IMR-90 (cell line): ENCODE measurements around the gene LOXL3. TPM values are rescaled to one million over a fixed set of nuclear protein-coding genes. Genes with fewer than 3 reads are reported as not detected.

ENCODE experiments used
- ATAC-seq: fragments of 200-7000 bp; cut with Tn5 transposase; 2 replicates; pipeline ENCODE4 v1.9.1; 2020; ENCODE audit warnings: low read depth, mild to moderate bottlenecking, moderate library complexity
- BruUV-seq: library from RNA; stranded (reverse); fragments of 400-500 nt; replicated peaks from 2 replicates; lab custom pipeline; 2021; lab: Mats Ljungman, UMichigan
- CTCF ChIA-PET: fragments of 300-600 bp; formaldehyde crosslinking; extraction: SDS; loops from one replicate; lab custom pipeline; 2021; ENCODE audit warnings: antibody characterized with exemption; lab: Yijun Ruan, JAX
- POLR2A ChIA-PET: fragments of 300-600 bp; sonication (Branson Sonifier 250); formaldehyde crosslinking; loops from one replicate; lab custom pipeline; 2022; ENCODE audit warnings: antibody characterized with exemption; ENCODE audit not compliant: unreplicated experiment; lab: Charles Lee
- DNase-seq: peaks from one replicate; pipeline ENCODE4 v3.0.0; 2013
- H2AFZ ChIP-seq: replicated peaks from 2 replicates; pipeline ENCODE3; 2013; ENCODE audit warnings: low read length, mild to moderate bottlenecking; ENCODE audit not compliant: poor library complexity
- H2AK5ac ChIP-seq: 2 replicates; pipeline ENCODE4 v1.6.1; 2013; ENCODE audit warnings: low read depth, low read length, inconsistent platforms
- H2AK9ac ChIP-seq: replicated peaks from 2 replicates; pipeline ENCODE3; 2013; ENCODE audit warnings: mild to moderate bottlenecking, low read depth, low read length, moderate library complexity; ENCODE audit not compliant: poor library complexity
- H2BK120ac ChIP-seq: 2 replicates; pipeline ENCODE4 v1.6.1; 2013; ENCODE audit warnings: low read depth, low read length, inconsistent platforms
- H2BK15ac ChIP-seq: 3 replicates; pipeline ENCODE4 v1.6.1; 2013; ENCODE audit warnings: low read depth, low read length, inconsistent platforms
- H2BK20ac ChIP-seq: 2 replicates; pipeline ENCODE4 v1.6.1; 2013; ENCODE audit warnings: low read depth, mild to moderate bottlenecking, inconsistent platforms, low read length, moderate library complexity
- H2BK5ac ChIP-seq: 2 replicates; pipeline ENCODE4 v1.6.1; 2013; ENCODE audit warnings: mild to moderate bottlenecking, low read depth, low read length, inconsistent platforms; ENCODE audit not compliant: poor library complexity, severe bottlenecking
- H3K14ac ChIP-seq: replicated peaks from 2 replicates; pipeline ENCODE4 v1.6.1; 2013; ENCODE audit warnings: low read depth, low read length, inconsistent platforms
- H3K18ac ChIP-seq: 2 replicates; pipeline ENCODE4 v1.6.1; 2013; ENCODE audit warnings: low read depth, low read length, control low read depth
- H3K23ac ChIP-seq: 2 replicates; pipeline ENCODE4 v1.6.1; 2013; ENCODE audit warnings: low read depth, low read length, inconsistent platforms
- H3K27ac ChIP-seq: 2 replicates; pipeline ENCODE4 v1.5.1; 2013; ENCODE audit warnings: mild to moderate bottlenecking, control low read depth, low read length; ENCODE audit not compliant: insufficient read depth
- H3K27me3 ChIP-seq: 2 replicates; pipeline ENCODE4 v1.6.1; 2013; ENCODE audit warnings: low read length; ENCODE audit not compliant: control insufficient read depth, insufficient read depth
- H3K36me3 ChIP-seq: 2 replicates; pipeline ENCODE4 v1.6.1; 2013; ENCODE audit warnings: low read length, mixed read lengths; ENCODE audit not compliant: control insufficient read depth, insufficient read depth
- H3K4ac ChIP-seq: 2 replicates; pipeline ENCODE4 v1.6.1; 2013; ENCODE audit warnings: low read depth, low read length, inconsistent platforms
- H3K4me1 ChIP-seq: 2 replicates; pipeline ENCODE4 v1.6.1; 2013; ENCODE audit warnings: low read length, mixed read lengths; ENCODE audit not compliant: control insufficient read depth, insufficient read depth
- H3K4me2 ChIP-seq: 2 replicates; pipeline ENCODE4 v1.6.1; 2013; ENCODE audit warnings: low read depth, mild to moderate bottlenecking, control low read depth, low read length, moderate library complexity
- H3K4me3 ChIP-seq: 2 replicates; pipeline ENCODE4 v1.5.1; 2013; ENCODE audit warnings: low read depth, mild to moderate bottlenecking, control low read depth, low read length, moderate library complexity; ENCODE audit not compliant: insufficient read depth
- H3K56ac ChIP-seq: 2 replicates; pipeline ENCODE4 v1.6.1; 2013; ENCODE audit warnings: low read length, inconsistent platforms; ENCODE audit not compliant: insufficient read depth; ENCODE audit errors: extremely low read depth
- H3K79me1 ChIP-seq, 2 experiments: 2 replicates each; pipeline ENCODE4 v1.6.1; 2013; ENCODE audit warnings: low read length in 2 of 2, inconsistent platforms in 1 of 2, low read depth in 1 of 2
- H3K9ac ChIP-seq: 2 replicates; pipeline ENCODE4 v1.6.1; 2013; ENCODE audit warnings: low read depth, low read length, control low read depth
- H3K9me1 ChIP-seq: 2 replicates; pipeline ENCODE4 v1.6.1; 2013; ENCODE audit warnings: low read length, inconsistent platforms; ENCODE audit not compliant: insufficient read depth
- H3K9me3 ChIP-seq: 2 replicates; pipeline ENCODE4 v1.6.1; 2013; ENCODE audit warnings: low read length; ENCODE audit not compliant: control insufficient read depth, insufficient read depth
- H4K20me1 ChIP-seq: 2 replicates; pipeline ENCODE4 v1.6.1; 2013; ENCODE audit warnings: low read length, inconsistent platforms; ENCODE audit not compliant: insufficient read depth
- H4K5ac ChIP-seq: 2 replicates; pipeline ENCODE4 v1.6.1; 2013; ENCODE audit warnings: mild to moderate bottlenecking, low read depth, low read length, control low read depth
- H4K8ac ChIP-seq, 2 experiments: 2 replicates each; pipeline ENCODE4 v1.6.1; 2013; ENCODE audit warnings: low read depth in 2 of 2, low read length in 2 of 2, control low read depth in 1 of 2, inconsistent platforms in 1 of 2
- H4K91ac ChIP-seq: 2 replicates; pipeline ENCODE4 v1.6.1; 2013; ENCODE audit warnings: low read depth, low read length, inconsistent platforms; ENCODE audit not compliant: insufficient read depth
- BHLHE40 ChIP-seq: fragments of 150-350 bp; IDR thresholded peaks from 2 replicates; pipeline ENCODE4 v1.6.1; 2016; ENCODE audit warnings: mild to moderate bottlenecking, low read depth, low read length
- CEBPB ChIP-seq: IDR thresholded peaks from 2 replicates; pipeline ENCODE4 v1.6.1; 2012; ENCODE audit warnings: low read depth, low read length, improper control_type of control experiment
- CHD1 ChIP-seq: IDR thresholded peaks from 2 replicates; pipeline ENCODE4 v1.6.1; 2012; ENCODE audit warnings: low read depth, low read length, improper control_type of control experiment
- CTCF ChIP-seq: conservative IDR thresholded peaks from 2 replicates; pipeline ENCODE4 v1.5.1; 2012; ENCODE audit warnings: mild to moderate bottlenecking, low read depth, low read length, improper control_type of control experiment
- FOS ChIP-seq: fragments of 150-350 bp; IDR thresholded peaks from 2 replicates; pipeline ENCODE4 v1.6.1; 2016; ENCODE audit warnings: low read depth, low read length
- MAFK ChIP-seq: IDR thresholded peaks from 2 replicates; pipeline ENCODE4 v1.6.1; 2012; ENCODE audit warnings: low read depth, low read length, improper control_type of control experiment
- MAZ ChIP-seq: IDR thresholded peaks from 2 replicates; pipeline ENCODE4 v1.6.1; 2012; ENCODE audit warnings: low read depth, mild to moderate bottlenecking, low read length, improper control_type of control experiment, moderate library complexity, borderline replicate concordance
- MXI1 ChIP-seq: IDR thresholded peaks from 2 replicates; pipeline ENCODE4 v1.6.1; 2012; ENCODE audit warnings: low read depth, mild to moderate bottlenecking, low read length, moderate library complexity, borderline replicate concordance
- NFE2L2 ChIP-seq: fragments of 150-350 bp; IDR thresholded peaks from 2 replicates; pipeline ENCODE4 v1.6.1; 2016; ENCODE audit warnings: low read depth, mild to moderate bottlenecking, low read length
- POLR2A ChIP-seq: IDR thresholded peaks from 2 replicates; pipeline ENCODE4 v1.6.1; 2012; ENCODE audit warnings: mild to moderate bottlenecking, low read depth, low read length
- RAD21 ChIP-seq: IDR thresholded peaks from 2 replicates; pipeline ENCODE4 v1.6.1; 2012; ENCODE audit warnings: low read length, improper control_type of control experiment
- RCOR1 ChIP-seq: IDR thresholded peaks from 2 replicates; pipeline ENCODE4 v1.6.1; 2012; ENCODE audit warnings: mild to moderate bottlenecking, low read length, improper control_type of control experiment; ENCODE audit not compliant: insufficient replicate concordance
- RFX5 ChIP-seq: IDR thresholded peaks from 2 replicates; pipeline ENCODE4 v1.8.0; 2012; ENCODE audit warnings: low read depth, mild to moderate bottlenecking, low read length, moderate library complexity
- SMC3 ChIP-seq: fragments of 150-350 bp; IDR thresholded peaks from 2 replicates; pipeline ENCODE4 v1.6.1; 2016; ENCODE audit warnings: low read depth, mild to moderate bottlenecking, antibody characterized with exemption, low read length, moderate library complexity
- USF2 ChIP-seq: fragments of 150-350 bp; IDR thresholded peaks from 2 replicates; pipeline ENCODE4 v1.6.1; 2017; ENCODE audit warnings: mild to moderate bottlenecking, antibody characterized with exemption, low read length, low read depth
- WGBS, 2 experiments: methylation state at CpG; one replicate each; pipeline versions ENCODE4 v1.1.5 to v1.1.7; 2013; ENCODE audit warnings: missing lambda C conversion rate in 2 of 2; ENCODE audit not compliant: insufficient read length in 1 of 2; ENCODE audit errors: extremely low coverage in 2 of 2; 5-methylcytosine and 5-hydroxymethylcytosine counted together
- dilution Hi-C: fragments of 300-500 bp; cut with HindIII; formaldehyde crosslinking; loops from one replicate; pipeline ENCODE4 v1.14.3; 2018; ENCODE audit warnings: low sequenced_read_pairs; ENCODE audit not compliant: unreplicated experiment
- in situ Hi-C: fragments of 300-500 bp; cut with MboI; formaldehyde crosslinking; loops from 3 replicates; pipeline ENCODE4 v1.14.3; 2019; ENCODE audit warnings: low sequenced_read_pairs, inconsistent platforms, mixed read lengths
- intact Hi-C: fragments of 100-400 bp; cut with micrococcal nuclease; formaldehyde crosslinking; loops from 2 replicates; pipeline ENCODE4 v1.10.0; 2022
- polyA plus RNA-seq, 3 experiments: library from polyadenylated mRNA; depleted of rRNA; stranded (reverse); fragments of >200 nt; gene quantifications; 2 replicates each; pipeline ENCODE4 v1.2.3, GENCODE V29; 2012; ENCODE audit warnings: low replicate concordance in 1 of 3
- total RNA-seq: library from RNA; depleted of rRNA; stranded (reverse); fragments of >200 nt; gene quantifications from 2 replicates; pipeline ENCODE4 v1.2.3, GENCODE V29; 2012
- TF ChIP-seq, protein P1 (sequence below): fragments of 150-350 bp; IDR thresholded peaks from 2 replicates; pipeline ENCODE4 v1.6.1; 2016; ENCODE audit warnings: low read depth, mild to moderate bottlenecking, low read length, moderate library complexity, borderline replicate concordance

LOXL3 gene
- total and polyA plus RNA-seq, 2 of the 4 experiments (the other 2 are of a cell fraction), result 17.9 to 23.4 TPM

- no peak overlapping the region for H4K5ac ChIP-seq
- ChIA-PET CTCF (no interaction called here), POLR2A (no interaction called here)
- no TSS peak for BruUV-seq
- no peak overlapping the region for H2AK9ac ChIP-seq
- TF ChIP-seq MAZ, result no peak
- no peak for TF ChIP-seq CHD1
- TF ChIP-seq FOS, result no peak
- no peak for TF ChIP-seq MXI1
- no peak for TF ChIP-seq NFE2L2
- TF ChIP-seq MAFK, result no peak
- no peak for TF ChIP-seq CTCF
- no peak for TF ChIP-seq BHLHE40
- no peak for TF ChIP-seq RCOR1
- no peak for TF ChIP-seq USF2
- TF ChIP-seq RAD21, result no peak
- no peak for TF ChIP-seq SMC3
- TF ChIP-seq CEBPB, result no peak
- TF ChIP-seq POLR2A, result no peak
- TF ChIP-seq RFX5, result no peak
- TF ChIP-seq, protein P1, sequence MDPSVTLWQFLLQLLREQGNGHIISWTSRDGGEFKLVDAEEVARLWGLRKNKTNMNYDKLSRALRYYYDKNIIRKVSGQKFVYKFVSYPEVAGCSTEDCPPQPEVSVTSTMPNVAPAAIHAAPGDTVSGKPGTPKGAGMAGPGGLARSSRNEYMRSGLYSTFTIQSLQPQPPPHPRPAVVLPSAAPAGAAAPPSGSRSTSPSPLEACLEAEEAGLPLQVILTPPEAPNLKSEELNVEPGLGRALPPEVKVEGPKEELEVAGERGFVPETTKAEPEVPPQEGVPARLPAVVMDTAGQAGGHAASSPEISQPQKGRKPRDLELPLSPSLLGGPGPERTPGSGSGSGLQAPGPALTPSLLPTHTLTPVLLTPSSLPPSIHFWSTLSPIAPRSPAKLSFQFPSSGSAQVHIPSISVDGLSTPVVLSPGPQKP, result no peak
- no peak overlapping the region for H3K23ac ChIP-seq
- peaks cover 23% of the 10 kb centered on the region for H3K4me1 ChIP-seq
- H3K9me1 ChIP-seq, result peaks cover 21% of the 10 kb centered on the region
- H3K18ac ChIP-seq, result no peak overlapping the region
- no peaks in the 10 kb centered on the region for H4K20me1 ChIP-seq
- no peaks in the 10 kb centered on the region for H3K36me3 ChIP-seq
- no peak overlapping the region for H2BK20ac ChIP-seq
- in situ Hi-C loops, result no loop called here
- H4K91ac ChIP-seq, result no peak overlapping the region
- no peak overlapping the region for H3K14ac ChIP-seq
- no peak overlapping the region for H4K8ac ChIP-seq
- intact Hi-C loops, result no loop called here
- H3K27ac ChIP-seq, result no peak overlapping the region
- no peak overlapping the region for H2BK120ac ChIP-seq
- DNase-seq (no peak), ATAC-seq (no peak)
- dilution Hi-C loops, result no loop called here
- H2AFZ ChIP-seq, result no peak overlapping the region
- H3K9me3 ChIP-seq, result no peaks in the 10 kb centered on the region
- H3K4me2 ChIP-seq, result no peak overlapping the region
- no peaks in the 10 kb centered on the region for H3K79me1 ChIP-seq
- WGBS, 2 experiments, result no CpG with 5 or more reads among the region's 3 CpGs
- H3K9ac ChIP-seq, result no peak overlapping the region
- no peak overlapping the region for H3K56ac ChIP-seq
- H2BK5ac ChIP-seq, result no peak overlapping the region
- H2AK5ac ChIP-seq, result no peak overlapping the region
- H3K4me3 ChIP-seq, result no peak overlapping the region
- no peaks in the 10 kb centered on the region for H3K27me3 ChIP-seq
- no peak overlapping the region for H2BK15ac ChIP-seq
- no peak overlapping the region for H3K4ac ChIP-seq
These were observed 27.7 kb upstream of the LOXL3 start for GRCh38 chr2:74581463-74581862.
